ENCODE data around the gene EIF4EBP2. TPM values are rescaled to one million over a fixed set of nuclear protein-coding genes. Genes with fewer than 3 reads are reported as not detected.
A peak's percentile ranks its signal among the peaks of the same experiment; 100 is the strongest.

The EIF4EBP2 gene
- total RNA-seq, 1 donor from 2014 or later, result 122 TPM

GRCh38 chr10:70425096-70425495 is 21.2 kb downstream of the EIF4EBP2 start:
- H3K9me3 Mint-ChIP-seq, result no peaks in the 10 kb centered on the region
- no peak overlapping the region for H3K9ac ChIP-seq
- H3K27ac Mint-ChIP-seq, result no peak overlapping the region
- no peak overlapping the region for H3K4me2 ChIP-seq
- no peaks in the 10 kb centered on the region for H3K27me3 ChIP-seq
- DNase-seq (ENCODE audit: low spot score), result no peak
- no peak overlapping the region for H3K27ac ChIP-seq
- no peaks in the 10 kb centered on the region for H3K79me2 ChIP-seq (ENCODE audit: low read depth)
- TF ChIP-seq EZH2phosphoT487 (IDR thresholded peaks at IDR 0.05) (no peak), CTCF (IDR thresholded peaks at IDR 0.05) (no peak), EZH2 (IDR thresholded peaks at IDR 0.05) (no peak)
- peaks cover 18% of the 10 kb centered on the region for H4K20me1 ChIP-seq (ENCODE audit: low read depth)
- H2AFZ ChIP-seq (replicated peaks), result no peak overlapping the region
- no peaks in the 10 kb centered on the region for H3K9me3 ChIP-seq (ENCODE audit: low read depth)
- peaks cover 12% of the 10 kb centered on the region for H3K36me3 ChIP-seq
- peaks cover 48% of the 10 kb centered on the region for H3K36me3 Mint-ChIP-seq
- H3F3A ChIP-seq (ENCODE audit: low read depth), result no peaks in the 10 kb centered on the region
- no peak overlapping the region for H3K4me3 ChIP-seq
- H3K27me3 Mint-ChIP-seq (ENCODE audit: insufficient read depth, low read depth), result peaks cover 4% of the 10 kb centered on the region
- H3K4me1 Mint-ChIP-seq, result peaks cover 11% of the 10 kb centered on the region
- no peak overlapping the region for H3K4me3 Mint-ChIP-seq
- H3K4me1 ChIP-seq, result peaks cover 4% of the 10 kb centered on the region

- no peak overlapping the region for H3K4me3 Mint-ChIP-seq
- H3K4me1 ChIP-seq, result peaks cover 6% of the 10 kb centered on the region
- H3K36me3 ChIP-seq, result peaks cover 12% of the 10 kb centered on the region
Observed at GRCh38 chr10:70426823-70427222, 22.9 kb downstream of the EIF4EBP2 start.

GRCh38 chr10:70430493-70431445 is 26.8 kb downstream of the EIF4EBP2 start:
- Mint-ChIP-seq H3K27ac (no peak overlapping the region), H3K4me3 (no peak overlapping the region), H3K36me3 (peaks cover 17% of the 10 kb centered on the region), H3K27me3 (ENCODE audit: insufficient read depth, low read depth) (peaks cover 4% of the 10 kb centered on the region), H3K9me3 (no peaks in the 10 kb centered on the region), H3K4me1 (peaks cover 4% of the 10 kb centered on the region)
- no peak for TF ChIP-seq EZH2phosphoT487 (IDR thresholded peaks at IDR 0.05)
- TF ChIP-seq EZH2 (IDR thresholded peaks at IDR 0.05), result no peak
- peak; percentile 18 for TF ChIP-seq CTCF (IDR thresholded peaks at IDR 0.05)
- DNase-seq (ENCODE audit: low spot score), result peak; percentile 20
- Histone ChIP-seq H3K4me2 (no peak overlapping the region), H3K4me1 (peaks cover 6% of the 10 kb centered on the region), H3K36me3 (no peaks in the 10 kb centered on the region), H3K27me3 (no peaks in the 10 kb centered on the region), H3F3A (ENCODE audit: low read depth) (peaks cover 4% of the 10 kb centered on the region), H2AFZ (replicated peaks) (no peak overlapping the region), H4K20me1 (ENCODE audit: low read depth) (peaks cover 53% of the 10 kb centered on the region), H3K4me3 (no peak overlapping the region), H3K27ac (no peak overlapping the region), H3K9ac (no peak overlapping the region), H3K9me3 (ENCODE audit: low read depth) (no peaks in the 10 kb centered on the region), H3K79me2 (ENCODE audit: low read depth) (no peaks in the 10 kb centered on the region)

More at GRCh38 chr10:70426823-70427222, 22.9 kb downstream of the EIF4EBP2 start:
- H3K4me3 ChIP-seq, result no peak overlapping the region
- H3K79me2 ChIP-seq (ENCODE audit: low read depth), result no peaks in the 10 kb centered on the region
- TF ChIP-seq EZH2phosphoT487 (IDR thresholded peaks at IDR 0.05), result no peak
- no peak for TF ChIP-seq EZH2 (IDR thresholded peaks at IDR 0.05)
- no peak for TF ChIP-seq CTCF (IDR thresholded peaks at IDR 0.05)
- H3K9me3 ChIP-seq (ENCODE audit: low read depth), result no peaks in the 10 kb centered on the region
- H3K27me3 ChIP-seq, result no peaks in the 10 kb centered on the region
- Mint-ChIP-seq H3K27ac (no peak overlapping the region), H3K36me3 (peaks cover 43% of the 10 kb centered on the region), H3K9me3 (no peaks in the 10 kb centered on the region), H3K27me3 (ENCODE audit: insufficient read depth, low read depth) (peaks cover 4% of the 10 kb centered on the region), H3K4me1 (peaks cover 12% of the 10 kb centered on the region)
- no peak for DNase-seq (ENCODE audit: low spot score)
- H3F3A ChIP-seq (ENCODE audit: low read depth), result no peaks in the 10 kb centered on the region
- H3K27ac ChIP-seq, result no peak overlapping the region
- no peak overlapping the region for H2AFZ ChIP-seq (replicated peaks)
- peaks cover 22% of the 10 kb centered on the region for H4K20me1 ChIP-seq (ENCODE audit: low read depth)
- no peak overlapping the region for H3K9ac ChIP-seq
- no peak overlapping the region for H3K4me2 ChIP-seq
